Fibroblast of villous mesenchyme (primary cell): ENCODE measurements around the gene ARL14EP. TPM values are rescaled to one million over a fixed set of nuclear protein-coding genes. Genes with fewer than 3 reads are reported as not detected.

Source experiments
- DNase-seq: peaks from one replicate; pipeline ENCODE4 v3.0.0-alpha.2; 2010; ENCODE audit warnings: low read depth
- H3K4me3 ChIP-seq: 2 replicates; pipeline ENCODE4 v1.5.1; 2011; ENCODE audit warnings: low read depth, mild to moderate bottlenecking, low read length
- CTCF ChIP-seq: IDR thresholded peaks from 2 replicates; pipeline ENCODE4 v1.5.1; 2012; ENCODE audit warnings: low read depth, mild to moderate bottlenecking, low read length; ENCODE audit not compliant: insufficient read depth
- total RNA-seq: library from RNA; depleted of rRNA; stranded (reverse); fragments of >200 nt; gene quantifications from 2 replicates; pipeline ENCODE4 v1.2.3, GENCODE V29; 2012

ARL14EP gene
- total RNA-seq, 1 donor, result 34.5 TPM

- H3K4me3 ChIP-seq, result no peak overlapping the region
- no peak for TF ChIP-seq CTCF
- no peak for DNase-seq
Observed at GRCh38 chr11:30365793-30366517, 43.1 kb downstream of the ARL14EP start.

GRCh38 chr11:30368394-30368793 is 45.5 kb downstream of the ARL14EP start:
- no peak for DNase-seq
- no peak for TF ChIP-seq CTCF
- H3K4me3 ChIP-seq, result no peak overlapping the region

- no peak for TF ChIP-seq CTCF
- DNase-seq, result no peak
- H3K4me3 ChIP-seq, result no peak overlapping the region
Observed at GRCh38 chr11:30370164-30370563, 47.3 kb downstream of the ARL14EP start.

- no peak for TF ChIP-seq CTCF
- H3K4me3 ChIP-seq, result no peak overlapping the region
- DNase-seq, result no peak
Observed at GRCh38 chr11:30377347-30377746, 54.4 kb downstream of the ARL14EP start.

- H3K4me3 ChIP-seq, result no peak overlapping the region
- no peak for TF ChIP-seq CTCF
- no peak for DNase-seq
Observed at GRCh38 chr11:30380846-30381245, 57.9 kb downstream of the ARL14EP start.

- no peak for TF ChIP-seq CTCF
- DNase-seq, result no peak
- H3K4me3 ChIP-seq, result no peak overlapping the region
Observed at GRCh38 chr11:30381879-30382278, 59.0 kb downstream of the ARL14EP start.

Other genes starting within 250 kb of the ARL14EP start
- not detected in 2 replicates for gene FSHB, start 92.1 kb upstream of the ARL14EP start, total RNA-seq